ENCODE data around the gene LRP1. TPM values are rescaled to one million over a fixed set of nuclear protein-coding genes. Genes with fewer than 3 reads are reported as not detected.

The LRP1 gene
- total and polyA plus RNA-seq, 8 donors = 108 to 325 (median 138) TPM

- intact Hi-C loops (cut with DNase I) = no loop called here
- DNase-seq = no peak
These were observed 127.6 kb downstream of the LRP1 start for GRCh38 chr12:57255916-57256315.

GRCh38 chr12:57258977-57259970, 131.0 kb downstream of the LRP1 start:
- intact Hi-C loops (cut with DNase I) = no loop called here
- H3K27ac ChIP-seq = no peak overlapping the region
- peaks cover 0 to 86% of the 10 kb centered on the region in 2 donors for H3K36me3 ChIP-seq
- TF ChIP-seq CTCF (IDR thresholded peaks at IDR 0.05) = no peak
- no peak for ATAC-seq
- no peak for DNase-seq
- H3K4me1 ChIP-seq = peaks cover 0 to 4% of the 10 kb centered on the region in 2 donors
- H3K27me3 ChIP-seq = no peaks in the 10 kb centered on the region
- no peak overlapping the region for H3K4me3 ChIP-seq
- no peaks in the 10 kb centered on the region for H3K9me3 ChIP-seq

More at GRCh38 chr12:57255916-57256315, 127.6 kb downstream of the LRP1 start:
- Histone ChIP-seq H3K4me3 (no peak overlapping the region), H3K27me3 (no peaks in the 10 kb centered on the region), H3K27ac (no peak overlapping the region), H3K36me3 (peaks cover 0 to 79% of the 10 kb centered on the region in 2 donors), H3K9me3 (no peaks in the 10 kb centered on the region), H3K4me1 (no peaks in the 10 kb centered on the region)
- ATAC-seq = no peak
- TF ChIP-seq CTCF (IDR thresholded peaks at IDR 0.05) = no peak

GRCh38 chr12:57260366-57260765, 132.1 kb downstream of the LRP1 start:
- Histone ChIP-seq H3K4me1 (peaks cover 0 to 4% of the 10 kb centered on the region in 2 donors), H3K27ac (no peak overlapping the region), H3K27me3 (no peaks in the 10 kb centered on the region), H3K9me3 (no peaks in the 10 kb centered on the region), H3K4me3 (no peak overlapping the region), H3K36me3 (peaks cover 0 to 84% of the 10 kb centered on the region in 2 donors)
- no peak for DNase-seq
- TF ChIP-seq CTCF (IDR thresholded peaks at IDR 0.05) = no peak
- intact Hi-C loops (cut with DNase I) = loop anchor here in 1 of 2 donors (10.0 kb wide), 1 partner anchor 194 kb away; the partner anchor contains the start of genes GLI1 and INHBE
- ATAC-seq = no peak

- no peaks in the 10 kb centered on the region for H3K27me3 ChIP-seq
- intact Hi-C loops (cut with DNase I) = loop anchor here in 1 of 2 donors (10.0 kb wide), 1 partner anchor 193 kb away; the partner anchor contains the start of genes GLI1 and INHBE
- no peak for DNase-seq
- H3K36me3 ChIP-seq = peaks cover 0 to 84% of the 10 kb centered on the region in 2 donors
- H3K9me3 ChIP-seq = no peaks in the 10 kb centered on the region
- no peak overlapping the region for H3K4me3 ChIP-seq
- no peak for ATAC-seq
- no peak for TF ChIP-seq CTCF (IDR thresholded peaks at IDR 0.05)
- peaks cover 0 to 4% of the 10 kb centered on the region in 2 donors for H3K4me1 ChIP-seq
- H3K27ac ChIP-seq = no peak overlapping the region
These were observed 133.2 kb downstream of the LRP1 start for GRCh38 chr12:57261428-57261865.

Data from left lung (tissue), 10 donors.